ENCODE data around the gene NAPG. TPM values are rescaled to one million over a fixed set of nuclear protein-coding genes. Genes with fewer than 3 reads are reported as not detected.

Gene NAPG
- total RNA-seq, 1 donor from 2014 or later, result 31.2 TPM

- Histone ChIP-seq H3K4me1 (peaks cover 7% of the 10 kb centered on the region), H3K27ac (replicated peaks) (no peak overlapping the region), H3K4me3 (no peak overlapping the region), H3K36me3 (peaks cover 26% of the 10 kb centered on the region), H3K27me3 (ENCODE audit: low read depth) (no peaks in the 10 kb centered on the region), H3K9me3 (replicated peaks) (no peaks in the 10 kb centered on the region)
- intact Hi-C loops (cut with micrococcal nuclease), result no loop called here
- no peak for DNase-seq
- TF ChIP-seq, protein P1, sequence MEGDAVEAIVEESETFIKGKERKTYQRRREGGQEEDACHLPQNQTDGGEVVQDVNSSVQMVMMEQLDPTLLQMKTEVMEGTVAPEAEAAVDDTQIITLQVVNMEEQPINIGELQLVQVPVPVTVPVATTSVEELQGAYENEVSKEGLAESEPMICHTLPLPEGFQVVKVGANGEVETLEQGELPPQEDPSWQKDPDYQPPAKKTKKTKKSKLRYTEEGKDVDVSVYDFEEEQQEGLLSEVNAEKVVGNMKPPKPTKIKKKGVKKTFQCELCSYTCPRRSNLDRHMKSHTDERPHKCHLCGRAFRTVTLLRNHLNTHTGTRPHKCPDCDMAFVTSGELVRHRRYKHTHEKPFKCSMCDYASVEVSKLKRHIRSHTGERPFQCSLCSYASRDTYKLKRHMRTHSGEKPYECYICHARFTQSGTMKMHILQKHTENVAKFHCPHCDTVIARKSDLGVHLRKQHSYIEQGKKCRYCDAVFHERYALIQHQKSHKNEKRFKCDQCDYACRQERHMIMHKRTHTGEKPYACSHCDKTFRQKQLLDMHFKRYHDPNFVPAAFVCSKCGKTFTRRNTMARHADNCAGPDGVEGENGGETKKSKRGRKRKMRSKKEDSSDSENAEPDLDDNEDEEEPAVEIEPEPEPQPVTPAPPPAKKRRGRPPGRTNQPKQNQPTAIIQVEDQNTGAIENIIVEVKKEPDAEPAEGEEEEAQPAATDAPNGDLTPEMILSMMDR (IDR thresholded peaks at IDR 0.05; ENCODE audit: borderline replicate concordance), result no peak
Measured at GRCh38 chr18:10488017-10488416, 37.8 kb upstream of the NAPG start.

DNA sequence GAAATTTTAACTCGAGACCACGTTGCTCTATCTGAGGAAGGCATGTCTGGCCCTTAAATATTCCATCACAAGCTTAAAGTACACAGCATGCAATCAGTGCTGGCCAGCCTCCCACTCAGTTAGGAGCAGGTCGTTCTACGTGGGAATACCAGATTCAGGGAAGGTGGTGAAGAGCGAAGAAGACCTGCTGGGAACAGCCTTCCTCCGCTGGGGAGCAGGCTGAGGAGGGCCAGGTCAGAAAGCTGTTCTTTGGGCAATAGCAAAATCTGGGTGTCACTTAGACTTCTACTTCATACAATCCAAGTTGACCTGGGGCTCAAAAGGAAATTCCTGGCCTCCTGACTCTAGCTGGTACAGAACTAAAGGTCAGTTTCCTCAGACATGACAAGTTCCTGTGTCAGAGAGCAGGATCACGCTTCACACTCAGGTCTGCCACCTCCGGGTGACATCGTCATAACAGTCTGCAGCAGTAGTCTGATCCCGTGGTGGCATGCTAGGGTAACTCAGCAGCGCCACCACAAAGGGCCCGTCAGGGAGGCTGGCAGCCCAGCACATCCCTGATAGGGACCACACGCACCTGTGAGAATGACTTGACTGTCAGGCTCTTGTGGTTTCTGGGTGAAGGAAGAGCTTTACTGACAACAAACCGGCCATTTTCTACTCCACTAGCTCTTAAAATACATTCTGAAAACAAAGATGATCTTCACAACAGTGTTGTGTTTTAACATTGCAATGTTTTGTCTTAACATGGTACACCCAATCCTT is 35.2 kb upstream of the NAPG start:
- intact Hi-C loops (cut with micrococcal nuclease), result no loop called here
- TF ChIP-seq, protein P1 (IDR thresholded peaks at IDR 0.05; ENCODE audit: borderline replicate concordance), result peak; percentile 41
- no peaks in the 10 kb centered on the region for H3K9me3 ChIP-seq (replicated peaks)

GRCh38 chr18:10495936-10496335 is 29.9 kb upstream of the NAPG start:
- intact Hi-C loops (cut with micrococcal nuclease), result no loop called here
- Histone ChIP-seq H3K36me3 (no peaks in the 10 kb centered on the region), H3K27ac (replicated peaks) (no peak overlapping the region), H3K9me3 (replicated peaks) (peaks cover 3% of the 10 kb centered on the region), H3K27me3 (ENCODE audit: low read depth) (no peaks in the 10 kb centered on the region), H3K4me3 (no peak overlapping the region), H3K4me1 (no peaks in the 10 kb centered on the region)
- TF ChIP-seq, protein P1 (IDR thresholded peaks at IDR 0.05; ENCODE audit: borderline replicate concordance), result no peak
- DNase-seq, result no peak

More for the DNA sequence above, 35.2 kb upstream of the NAPG start:
- DNase-seq, result no peak
- Histone ChIP-seq H3K4me1 (peaks cover 7% of the 10 kb centered on the region), H3K4me3 (no peak overlapping the region), H3K27me3 (ENCODE audit: low read depth) (no peaks in the 10 kb centered on the region), H3K27ac (replicated peaks) (no peak overlapping the region), H3K36me3 (peaks cover 21% of the 10 kb centered on the region)

DNA sequence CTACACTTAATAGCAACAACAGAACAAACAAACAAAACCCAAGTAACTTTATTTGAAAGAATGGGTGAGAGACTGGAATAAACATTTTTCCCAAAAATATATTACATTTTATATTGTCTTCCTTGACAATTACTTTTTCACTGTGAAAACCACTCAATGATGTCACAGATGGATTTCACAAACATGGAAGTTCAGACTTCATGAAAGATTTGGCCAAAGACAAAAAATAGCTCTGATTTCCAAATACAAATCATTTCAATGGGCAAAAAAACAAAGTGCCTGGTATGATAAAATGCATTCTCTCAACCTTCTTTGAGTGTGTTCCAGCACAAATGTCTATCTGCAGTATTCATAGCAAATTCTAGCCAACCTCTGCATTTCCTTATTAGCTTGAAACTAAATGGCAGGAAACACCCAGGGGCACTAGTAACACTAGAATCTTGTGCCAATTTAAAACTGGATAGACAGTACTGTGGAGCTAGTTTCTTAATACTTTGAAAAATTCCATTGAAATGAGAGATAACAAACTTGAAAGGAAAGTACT is 28.5 kb upstream of the NAPG start:
- H3K36me3 ChIP-seq, result no peaks in the 10 kb centered on the region
- intact Hi-C loops (cut with micrococcal nuclease), result no loop called here
- TF ChIP-seq, protein P1 (IDR thresholded peaks at IDR 0.05; ENCODE audit: borderline replicate concordance), result no peak

GRCh38 chr18:10499230-10499629 is 26.6 kb upstream of the NAPG start:
- H3K27ac ChIP-seq (replicated peaks), result no peak overlapping the region
- H3K4me1 ChIP-seq, result no peaks in the 10 kb centered on the region
- TF ChIP-seq, protein P1 (IDR thresholded peaks at IDR 0.05; ENCODE audit: borderline replicate concordance), result no peak
- H3K9me3 ChIP-seq (replicated peaks), result peaks cover 4% of the 10 kb centered on the region
- no peaks in the 10 kb centered on the region for H3K27me3 ChIP-seq (ENCODE audit: low read depth)
- DNase-seq, result no peak
- intact Hi-C loops (cut with micrococcal nuclease), result no loop called here
- no peak overlapping the region for H3K4me3 ChIP-seq
- no peaks in the 10 kb centered on the region for H3K36me3 ChIP-seq

More for the DNA sequence above, 28.5 kb upstream of the NAPG start:
- Histone ChIP-seq H3K27me3 (ENCODE audit: low read depth) (no peaks in the 10 kb centered on the region), H3K9me3 (replicated peaks) (peaks cover 3% of the 10 kb centered on the region), H3K4me3 (no peak overlapping the region), H3K27ac (replicated peaks) (no peak overlapping the region), H3K4me1 (no peaks in the 10 kb centered on the region)
- no peak for DNase-seq

All from left ventricle myocardium inferior (tissue), 1 donor.